Measurements from ENCODE around the gene OR9Q1. TPM values are rescaled to one million over a fixed set of nuclear protein-coding genes. Genes with fewer than 3 reads are reported as not detected.
"Not testable (repeated sequence)": the region's sequence is repeated elsewhere in the genome, so short reads cannot be mapped to it uniquely, and the experiment has no call there.

The OR9Q1 gene
- total and polyA plus RNA-seq, 4 donors, result not detected

GRCh38 chr11:57983191-57983590 is 40.5 kb upstream of the OR9Q1 start (continued):
- TF ChIP-seq REST (IDR thresholded peaks at IDR 0.05) (no peak), GABPA (IDR thresholded peaks at IDR 0.05 in 1 of 2, conservative IDR thresholded peaks at IDR 0.05 in 1 of 2) (no peak), RXRA (IDR thresholded peaks at IDR 0.05) (no peak), RAD21 (IDR thresholded peaks at IDR 0.05) (no peak), EGR1 (IDR thresholded peaks at IDR 0.05; ENCODE audit: low read depth in 2 of 2) (no peak), FOXA1 (IDR thresholded peaks at IDR 0.05) (no peak), FOXA2 (IDR thresholded peaks at IDR 0.05) (no peak)
- TF ChIP-seq, protein P1, sequence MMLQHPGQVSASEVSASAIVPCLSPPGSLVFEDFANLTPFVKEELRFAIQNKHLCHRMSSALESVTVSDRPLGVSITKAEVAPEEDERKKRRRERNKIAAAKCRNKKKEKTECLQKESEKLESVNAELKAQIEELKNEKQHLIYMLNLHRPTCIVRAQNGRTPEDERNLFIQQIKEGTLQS (IDR thresholded peaks at IDR 0.05), result no peak

- not testable (repeated sequence) for H3K9ac ChIP-seq (ENCODE audit: low read depth in 1 of 2, low read length in 2 of 2); H3K4me1 ChIP-seq (ENCODE audit: control insufficient read depth in 4 of 4, insufficient read depth in 4 of 4, low read length in 3 of 4); H3K36me3 ChIP-seq (ENCODE audit: control insufficient read depth in 4 of 4, insufficient read depth in 3 of 4, low read depth in 1 of 4, low read length in 3 of 4); H3K27me3 ChIP-seq (ENCODE audit: control insufficient read depth in 4 of 4, insufficient read depth in 4 of 4, low read length in 3 of 4); H3K4me3 ChIP-seq (ENCODE audit: low read depth in 1 of 3, low read length in 3 of 3); DNase-seq (ENCODE audit: low spot score); H3K27ac ChIP-seq (ENCODE audit: low read depth in 1 of 2, low read length in 2 of 2); H3K9me3 ChIP-seq (ENCODE audit: control insufficient read depth in 4 of 4, low read length in 3 of 4)
- 68% methylated on average over 13 of the region's 13 CpGs for WGBS
Measured at GRCh38 chr11:57999523-57999922, 24.2 kb upstream of the OR9Q1 start.

- 93% methylated on average over 10 of the region's 10 CpGs for WGBS
Measured at GRCh38 chr11:58000021-58000420, 23.7 kb upstream of the OR9Q1 start.

GRCh38 chr11:58000699-58001098 is 23.0 kb upstream of the OR9Q1 start:
- DNase-seq (ENCODE audit: low spot score), result no peak
- no peak overlapping the region for H3K27ac ChIP-seq (ENCODE audit: low read depth in 1 of 2, low read length in 2 of 2)
- H3K9ac ChIP-seq (ENCODE audit: low read depth in 1 of 2, low read length in 2 of 2), result no peak overlapping the region
- H3K27me3 ChIP-seq (ENCODE audit: control insufficient read depth in 4 of 4, insufficient read depth in 4 of 4, low read length in 3 of 4), result no peaks in the 10 kb centered on the region
- no peak overlapping the region for H3K4me3 ChIP-seq (ENCODE audit: low read depth in 1 of 3, low read length in 3 of 3)
- TF ChIP-seq JUND (IDR thresholded peaks at IDR 0.05) (no peak), TAF1 (conservative IDR thresholded peaks at IDR 0.05) (no peak), EGR1 (IDR thresholded peaks at IDR 0.05; ENCODE audit: low read depth in 2 of 2) (no peak), HNF4G (IDR thresholded peaks at IDR 0.05) (no peak), GABPA (IDR thresholded peaks at IDR 0.05 in 1 of 2, conservative IDR thresholded peaks at IDR 0.05 in 1 of 2) (no peak), YY1 (IDR thresholded peaks at IDR 0.05) (no peak), SP1 (IDR thresholded peaks at IDR 0.05) (no peak), RXRA (IDR thresholded peaks at IDR 0.05) (no peak)
- TF ChIP-seq, protein P1 (IDR thresholded peaks at IDR 0.05), result no peak
- no peaks in the 10 kb centered on the region for H3K9me3 ChIP-seq (ENCODE audit: control insufficient read depth in 4 of 4, low read length in 3 of 4)
- H3K36me3 ChIP-seq (ENCODE audit: control insufficient read depth in 4 of 4, insufficient read depth in 3 of 4, low read depth in 1 of 4, low read length in 3 of 4), result no peaks in the 10 kb centered on the region
- 59% methylated on average over 5 of the region's 5 CpGs for WGBS
- H3K4me1 ChIP-seq (ENCODE audit: control insufficient read depth in 4 of 4, insufficient read depth in 4 of 4, low read length in 3 of 4), result no peaks in the 10 kb centered on the region

More at GRCh38 chr11:58000021-58000420, 23.7 kb upstream of the OR9Q1 start:
- H3K9ac ChIP-seq (ENCODE audit: low read depth in 1 of 2, low read length in 2 of 2); H3K27ac ChIP-seq (ENCODE audit: low read depth in 1 of 2, low read length in 2 of 2); H3K4me3 ChIP-seq (ENCODE audit: low read depth in 1 of 3, low read length in 3 of 3); H3K4me1 ChIP-seq (ENCODE audit: control insufficient read depth in 4 of 4, insufficient read depth in 4 of 4, low read length in 3 of 4); H3K27me3 ChIP-seq (ENCODE audit: control insufficient read depth in 4 of 4, insufficient read depth in 4 of 4, low read length in 3 of 4); H3K9me3 ChIP-seq (ENCODE audit: control insufficient read depth in 4 of 4, low read length in 3 of 4); H3K36me3 ChIP-seq (ENCODE audit: control insufficient read depth in 4 of 4, insufficient read depth in 3 of 4, low read depth in 1 of 4, low read length in 3 of 4); DNase-seq (ENCODE audit: low spot score): not testable (repeated sequence)
